GM10266 (cell line): ENCODE measurements around the gene CCL19.

Experiments used
- DNase-seq: peaks from one replicate; pipeline ENCODE4 v3.0.0; 2012; ENCODE audit errors: extremely low spot score
- TF ChIP-seq, protein P1 (sequence below): IDR thresholded peaks from 2 replicates; pipeline ENCODE4 v1.5.1; 2012; ENCODE audit warnings: mild to moderate bottlenecking, low read depth; ENCODE audit not compliant: control insufficient read depth, insufficient read depth; ENCODE audit errors: missing control alignments

Gene CCL19

GRCh38 chr9:34684816-34685215 lies 6.3 kb downstream of the CCL19 start:
- TF ChIP-seq, protein P1, sequence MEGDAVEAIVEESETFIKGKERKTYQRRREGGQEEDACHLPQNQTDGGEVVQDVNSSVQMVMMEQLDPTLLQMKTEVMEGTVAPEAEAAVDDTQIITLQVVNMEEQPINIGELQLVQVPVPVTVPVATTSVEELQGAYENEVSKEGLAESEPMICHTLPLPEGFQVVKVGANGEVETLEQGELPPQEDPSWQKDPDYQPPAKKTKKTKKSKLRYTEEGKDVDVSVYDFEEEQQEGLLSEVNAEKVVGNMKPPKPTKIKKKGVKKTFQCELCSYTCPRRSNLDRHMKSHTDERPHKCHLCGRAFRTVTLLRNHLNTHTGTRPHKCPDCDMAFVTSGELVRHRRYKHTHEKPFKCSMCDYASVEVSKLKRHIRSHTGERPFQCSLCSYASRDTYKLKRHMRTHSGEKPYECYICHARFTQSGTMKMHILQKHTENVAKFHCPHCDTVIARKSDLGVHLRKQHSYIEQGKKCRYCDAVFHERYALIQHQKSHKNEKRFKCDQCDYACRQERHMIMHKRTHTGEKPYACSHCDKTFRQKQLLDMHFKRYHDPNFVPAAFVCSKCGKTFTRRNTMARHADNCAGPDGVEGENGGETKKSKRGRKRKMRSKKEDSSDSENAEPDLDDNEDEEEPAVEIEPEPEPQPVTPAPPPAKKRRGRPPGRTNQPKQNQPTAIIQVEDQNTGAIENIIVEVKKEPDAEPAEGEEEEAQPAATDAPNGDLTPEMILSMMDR, result no peak

DNA sequence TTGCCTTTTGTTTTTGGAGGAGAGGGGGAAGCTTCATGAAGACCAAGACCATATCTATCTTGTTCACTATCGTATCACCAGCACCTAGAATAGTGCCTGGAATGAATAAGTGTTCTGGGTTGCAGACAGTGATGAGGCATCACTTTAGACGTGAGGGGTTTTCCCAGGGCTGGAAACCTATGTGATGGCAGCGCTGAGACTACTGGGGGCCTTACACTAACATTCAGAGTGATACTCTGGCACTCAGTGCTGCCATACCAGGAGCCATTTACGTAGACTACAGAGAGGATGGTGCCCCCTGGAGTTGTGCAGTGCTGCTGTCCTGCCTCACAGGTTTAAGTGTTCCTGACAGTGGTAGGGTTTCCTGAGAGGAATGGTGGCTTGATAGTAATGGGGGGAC lies 6.9 kb downstream of the CCL19 start:
- TF ChIP-seq, protein P1, result no peak
- no peak for DNase-seq

More at GRCh38 chr9:34684816-34685215, 6.3 kb downstream of the CCL19 start:
- DNase-seq, result no peak

DNA sequence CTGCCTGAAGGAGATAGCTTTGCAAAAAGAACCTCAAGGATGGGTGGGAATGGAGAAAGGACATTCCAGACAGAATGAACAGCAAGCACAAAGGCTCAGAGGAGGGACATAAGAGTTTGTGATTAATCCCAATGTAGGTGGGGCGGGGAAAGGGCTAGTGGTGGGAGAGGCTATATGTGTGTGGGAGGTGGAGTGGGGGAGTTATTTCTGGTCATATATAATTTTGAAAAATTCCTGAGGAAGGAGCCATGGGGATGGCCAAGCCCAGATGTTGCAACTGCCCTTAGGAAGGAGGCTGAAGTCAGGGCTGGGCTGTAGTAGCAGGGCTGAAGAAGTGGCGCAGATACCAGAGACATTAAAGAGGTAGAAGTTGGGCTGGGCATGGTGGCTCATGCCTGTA lies 15.2 kb downstream of the CCL19 start:
- DNase-seq, result no peak
- TF ChIP-seq, protein P1, result no peak

DNA sequence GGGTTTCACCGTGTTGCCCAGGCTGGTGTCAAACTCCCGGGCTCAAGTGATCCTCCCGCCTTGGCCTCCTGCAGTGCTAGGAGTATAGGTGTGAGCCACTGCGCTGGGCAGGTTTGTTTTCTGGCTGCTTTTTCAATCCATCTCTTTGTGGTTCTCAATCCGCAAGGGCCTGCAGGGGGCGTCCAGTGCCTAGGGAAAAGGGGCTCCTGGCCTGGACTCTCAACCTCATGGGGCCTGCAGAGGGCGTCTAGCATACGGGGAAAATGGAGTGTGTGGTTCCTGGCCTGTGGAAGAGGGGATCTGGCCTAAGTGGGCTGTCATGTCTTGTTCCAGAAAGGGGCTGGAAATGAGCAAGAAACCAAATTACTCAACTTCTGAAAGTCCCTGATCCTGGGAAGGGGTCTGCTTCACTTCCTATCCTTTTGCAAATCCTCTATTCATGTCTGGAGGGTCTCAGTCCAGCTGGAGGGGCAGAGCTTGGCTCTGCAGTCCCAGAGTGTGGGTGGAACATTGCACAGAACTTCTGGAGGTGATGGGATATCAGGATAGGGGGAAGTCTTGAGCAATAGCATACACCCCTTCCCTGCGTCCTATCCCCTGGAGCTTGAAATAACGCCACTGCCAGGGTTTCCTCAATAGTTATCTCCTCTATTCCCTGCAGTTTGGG lies 15.9 kb downstream of the CCL19 start:
- TF ChIP-seq, protein P1, result peak; percentile 83
- DNase-seq, result peak; percentile 74

DNA sequence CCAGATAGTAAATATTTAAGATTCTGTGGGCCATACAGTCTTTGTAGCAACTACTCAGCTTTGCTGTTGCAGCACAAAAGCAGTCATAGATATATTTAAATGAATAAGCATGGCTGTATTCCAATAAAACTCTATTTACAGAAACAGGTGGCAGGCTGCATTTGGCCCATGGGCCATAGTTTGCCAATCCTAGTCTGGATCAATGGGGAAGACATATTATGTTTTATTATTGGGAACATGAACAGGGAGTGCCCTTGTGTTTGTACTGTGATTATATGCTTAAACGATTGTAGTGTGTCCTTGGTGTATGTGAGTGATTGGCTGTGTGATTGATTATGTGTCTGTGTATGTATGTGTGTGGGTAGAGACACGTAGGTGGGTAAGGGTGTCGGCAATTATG lies 16.6 kb downstream of the CCL19 start:
- TF ChIP-seq, protein P1, result no peak
- DNase-seq, result no peak

DNA sequence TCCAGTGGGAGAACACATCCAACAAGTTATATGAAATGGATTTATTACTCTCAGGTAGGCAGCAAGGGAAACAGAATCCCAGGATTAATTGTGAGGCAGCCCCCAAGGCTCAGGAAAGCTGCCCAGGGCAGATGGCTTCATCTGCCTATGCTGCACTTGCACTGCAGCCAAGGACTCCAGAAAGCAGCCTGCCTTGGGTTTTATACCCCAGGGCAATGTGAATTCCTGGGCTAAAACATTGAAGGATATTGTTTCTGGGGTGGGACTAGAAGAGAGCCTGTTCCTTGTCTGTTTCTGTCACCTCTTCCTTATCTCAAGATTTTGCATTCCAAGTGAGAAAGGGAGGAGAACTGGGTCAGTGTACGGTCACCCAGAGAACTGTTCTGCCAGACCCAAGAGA lies 19.8 kb downstream of the CCL19 start:
- TF ChIP-seq, protein P1, result no peak
- no peak for DNase-seq

DNA sequence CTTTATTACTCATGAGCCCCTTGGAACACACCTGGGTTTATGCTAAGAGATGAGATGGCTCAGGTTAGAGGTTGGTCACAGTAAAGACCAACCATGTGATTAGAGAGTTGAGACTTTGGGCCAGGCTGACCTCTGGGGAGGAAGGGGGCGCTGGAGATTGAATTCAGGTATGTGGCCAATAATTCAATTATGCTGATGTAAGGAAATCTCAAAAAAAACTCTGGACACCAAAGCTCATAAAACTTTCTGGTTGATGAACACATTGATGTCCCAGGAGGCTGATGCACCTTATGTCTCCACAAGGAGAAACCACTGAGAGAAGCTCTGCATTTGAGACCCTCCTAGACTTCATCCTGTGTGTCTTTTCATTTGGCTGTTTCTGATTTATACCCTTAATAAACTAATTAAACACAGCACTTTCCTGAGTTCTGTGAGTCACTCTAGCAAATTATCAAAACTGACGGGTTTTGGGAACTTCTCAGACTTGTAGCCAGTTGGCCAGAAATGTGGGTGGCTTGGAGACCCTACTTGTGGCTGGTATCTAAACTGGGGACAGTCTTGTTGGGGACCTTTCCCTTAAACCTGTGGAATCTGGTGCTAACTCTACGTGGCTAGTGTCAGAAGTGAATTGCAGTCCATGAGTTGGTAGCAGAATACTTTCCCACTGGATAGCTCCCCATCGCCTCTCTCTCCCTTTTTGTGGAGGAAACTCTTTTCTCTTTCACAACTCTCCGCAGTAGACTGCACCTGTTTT lies 21.1 kb downstream of the CCL19 start:
- DNase-seq, result no peak
- TF ChIP-seq, protein P1, result no peak
